SK-N-SH treated with all-trans-retinoic acid at 6 μM for 48 hours (cell line): ENCODE measurements around the gene HES6.

Source experiments
- ATAC-seq: fragments of 200-7000 bp; cut with Tn5 transposase; 3 replicates; pipeline ENCODE4 v1.9.1; 2020; ENCODE audit warnings: mild to moderate bottlenecking, moderate library complexity
- ARNTL ChIP-seq: fragments of 450-650 bp; formaldehyde crosslinking; IDR thresholded peaks from 2 replicates; pipeline ENCODE4 v1.5.0; 2020; ENCODE audit warnings: low read depth, mild to moderate bottlenecking, moderate library complexity, borderline replicate concordance
- BACH2 ChIP-seq: fragments of 250-450 bp; sonication (Bioruptor Pico); IDR thresholded peaks from 2 replicates; pipeline ENCODE4 v1.9.0; 2021; ENCODE audit warnings: mild to moderate bottlenecking, borderline replicate concordance
- CSDC2 ChIP-seq: fragments of 250-450 bp; sonication (Bioruptor Pico); IDR thresholded peaks from 2 replicates; pipeline ENCODE4 v1.5.0; 2020; ENCODE audit warnings: mild to moderate bottlenecking, moderate library complexity
- ESRRG ChIP-seq: fragments of 250-450 bp; sonication (Bioruptor Pico); IDR thresholded peaks from 2 replicates; pipeline ENCODE4 v1.6.1; 2021; ENCODE audit warnings: mild to moderate bottlenecking
- GLIS3 ChIP-seq: fragments of 250-450 bp; sonication (Bioruptor Pico); IDR thresholded peaks from 2 replicates; pipeline ENCODE4 v1.5.0; 2020; ENCODE audit warnings: mild to moderate bottlenecking, moderate library complexity
- ISL1 ChIP-seq: fragments of 250-450 bp; sonication (Bioruptor Pico); IDR thresholded peaks from 2 replicates; pipeline ENCODE4 v2.1.2; 2022; ENCODE audit warnings: mild to moderate bottlenecking, moderate library complexity
- OSR1 ChIP-seq: fragments of 250-450 bp; sonication (Bioruptor Pico); IDR thresholded peaks from 2 replicates; pipeline ENCODE4 v1.8.0; 2022; ENCODE audit warnings: moderate library complexity, mild to moderate bottlenecking, inconsistent platforms
- PPARA ChIP-seq: fragments of 250-450 bp; sonication (Bioruptor Pico); IDR thresholded peaks from 2 replicates; pipeline ENCODE4 v1.5.0; 2020; ENCODE audit warnings: mild to moderate bottlenecking, borderline replicate concordance
- RARB ChIP-seq: fragments of 250-450 bp; sonication (Bioruptor Pico); IDR thresholded peaks from 2 replicates; pipeline ENCODE4 v1.8.0; 2021; ENCODE audit warnings: mild to moderate bottlenecking, moderate library complexity
- SNAI2 ChIP-seq: fragments of 250-450 bp; sonication (Bioruptor Pico); IDR thresholded peaks from 2 replicates; pipeline ENCODE4 v1.5.0; 2020; ENCODE audit warnings: mild to moderate bottlenecking, moderate library complexity
- TCF4 ChIP-seq: fragments of 250-450 bp; sonication (Bioruptor Pico); IDR thresholded peaks from 2 replicates; pipeline ENCODE4 v1.8.0; 2021; ENCODE audit warnings: mild to moderate bottlenecking, moderate library complexity, borderline replicate concordance
- TOX ChIP-seq: fragments of 250-450 bp; sonication (Bioruptor Pico); IDR thresholded peaks from 2 replicates; pipeline ENCODE4 v1.8.0; 2021; ENCODE audit warnings: mild to moderate bottlenecking, moderate library complexity, borderline replicate concordance
- ZC3H10 ChIP-seq: fragments of 250-450 bp; sonication (Bioruptor Pico); IDR thresholded peaks from 2 replicates; pipeline ENCODE4 v1.5.1; 2021; ENCODE audit warnings: mild to moderate bottlenecking, moderate library complexity
- ZFP30 ChIP-seq: fragments of 450-650 bp; formaldehyde crosslinking; IDR thresholded peaks from 2 replicates; pipeline ENCODE4 v1.5.0; 2022; ENCODE audit warnings: mild to moderate bottlenecking, moderate library complexity
- ZNF565 ChIP-seq: fragments of 450-650 bp; formaldehyde crosslinking; conservative IDR thresholded peaks from 2 replicates; pipeline ENCODE4 v1.5.0; 2020; ENCODE audit warnings: low read depth, mild to moderate bottlenecking, moderate library complexity
- ZNF70 ChIP-seq: fragments of 450-650 bp; formaldehyde crosslinking; IDR thresholded peaks from 2 replicates; pipeline ENCODE4 v1.5.0; 2020; ENCODE audit warnings: mild to moderate bottlenecking, moderate library complexity
- ZNF8 ChIP-seq: fragments of 450-650 bp; formaldehyde crosslinking; IDR thresholded peaks from 2 replicates; pipeline ENCODE4 v1.5.0; 2020; ENCODE audit warnings: mild to moderate bottlenecking, moderate library complexity
- TF ChIP-seq, protein P1 (sequence below): fragments of 250-450 bp; sonication (Bioruptor Pico); IDR thresholded peaks from 2 replicates; pipeline ENCODE4 v1.5.0; 2020; ENCODE audit warnings: mild to moderate bottlenecking, moderate library complexity
- TF ChIP-seq, protein P2 (sequence below): fragments of 250-450 bp; sonication (Bioruptor Pico); IDR thresholded peaks from 2 replicates; pipeline ENCODE4 v1.8.0; 2020; ENCODE audit warnings: mild to moderate bottlenecking, moderate library complexity, borderline replicate concordance
- TF ChIP-seq, protein P3 (sequence below): fragments of 250-450 bp; sonication (Bioruptor Pico); IDR thresholded peaks from 2 replicates; pipeline ENCODE4 v1.8.0; 2021; ENCODE audit warnings: low read depth, mild to moderate bottlenecking, moderate library complexity, borderline replicate concordance
- TF ChIP-seq, protein P4 (sequence below): fragments of 250-450 bp; sonication (Bioruptor Pico); IDR thresholded peaks from 2 replicates; pipeline ENCODE4 v1.5.1; 2020; ENCODE audit warnings: low read depth, mild to moderate bottlenecking, moderate library complexity
- TF ChIP-seq, protein P5 (sequence below): fragments of 250-450 bp; sonication (Bioruptor Pico); IDR thresholded peaks from 2 replicates; pipeline ENCODE4 v1.5.1; 2021; ENCODE audit warnings: mild to moderate bottlenecking, moderate library complexity

The HES6 gene

DNA sequence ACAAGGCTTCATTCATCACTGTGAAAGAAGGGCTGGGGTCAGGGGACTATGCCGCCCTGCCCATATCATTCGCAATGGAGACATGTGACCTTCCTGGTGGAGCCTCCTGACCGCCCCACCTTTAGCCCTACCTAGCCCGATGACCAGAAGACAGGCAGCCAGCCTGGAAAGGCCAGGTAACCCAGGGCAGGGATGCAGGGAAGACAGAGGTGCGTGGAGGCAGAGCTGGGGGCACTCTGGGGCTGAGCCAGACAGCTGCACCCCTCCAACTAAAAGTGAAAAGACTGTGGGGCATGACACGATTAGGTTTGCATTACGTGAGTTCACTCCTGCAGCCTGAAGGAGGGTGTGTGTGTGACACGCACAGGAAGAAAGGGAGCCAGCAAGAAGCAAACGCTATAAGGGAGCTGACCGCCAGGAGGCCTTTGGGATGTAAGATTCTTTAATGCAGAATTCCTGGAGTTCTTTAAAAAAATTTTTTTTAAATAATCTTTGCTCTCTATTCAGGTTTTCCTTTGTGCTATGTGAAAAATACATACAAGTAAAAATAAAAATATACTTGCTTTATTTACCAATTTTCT lies 3.7 kb upstream of the HES6 start:
- TF ChIP-seq TOX (CRISPR knock-in tag) (no peak), ZNF70 (CRISPR knock-in tag) (no peak), PPARA (CRISPR knock-in tag) (no peak), SNAI2 (CRISPR knock-in tag) (no peak), ZFP30 (no peak), ARNTL (no peak), ESRRG (CRISPR knock-in tag) (no peak), ZNF8 (CRISPR knock-in tag) (no peak), TCF4 (CRISPR knock-in tag) (no peak), BACH2 (CRISPR knock-in tag) (no peak), GLIS3 (CRISPR knock-in tag) (no peak), RARB (CRISPR knock-in tag) (no peak)
- TF ChIP-seq, protein P1, sequence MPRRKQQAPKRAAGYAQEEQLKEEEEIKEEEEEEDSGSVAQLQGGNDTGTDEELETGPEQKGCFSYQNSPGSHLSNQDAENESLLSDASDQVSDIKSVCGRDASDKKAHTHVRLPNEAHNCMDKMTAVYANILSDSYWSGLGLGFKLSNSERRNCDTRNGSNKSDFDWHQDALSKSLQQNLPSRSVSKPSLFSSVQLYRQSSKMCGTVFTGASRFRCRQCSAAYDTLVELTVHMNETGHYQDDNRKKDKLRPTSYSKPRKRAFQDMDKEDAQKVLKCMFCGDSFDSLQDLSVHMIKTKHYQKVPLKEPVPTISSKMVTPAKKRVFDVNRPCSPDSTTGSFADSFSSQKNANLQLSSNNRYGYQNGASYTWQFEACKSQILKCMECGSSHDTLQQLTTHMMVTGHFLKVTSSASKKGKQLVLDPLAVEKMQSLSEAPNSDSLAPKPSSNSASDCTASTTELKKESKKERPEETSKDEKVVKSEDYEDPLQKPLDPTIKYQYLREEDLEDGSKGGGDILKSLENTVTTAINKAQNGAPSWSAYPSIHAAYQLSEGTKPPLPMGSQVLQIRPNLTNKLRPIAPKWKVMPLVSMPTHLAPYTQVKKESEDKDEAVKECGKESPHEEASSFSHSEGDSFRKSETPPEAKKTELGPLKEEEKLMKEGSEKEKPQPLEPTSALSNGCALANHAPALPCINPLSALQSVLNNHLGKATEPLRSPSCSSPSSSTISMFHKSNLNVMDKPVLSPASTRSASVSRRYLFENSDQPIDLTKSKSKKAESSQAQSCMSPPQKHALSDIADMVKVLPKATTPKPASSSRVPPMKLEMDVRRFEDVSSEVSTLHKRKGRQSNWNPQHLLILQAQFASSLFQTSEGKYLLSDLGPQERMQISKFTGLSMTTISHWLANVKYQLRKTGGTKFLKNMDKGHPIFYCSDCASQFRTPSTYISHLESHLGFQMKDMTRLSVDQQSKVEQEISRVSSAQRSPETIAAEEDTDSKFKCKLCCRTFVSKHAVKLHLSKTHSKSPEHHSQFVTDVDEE (CRISPR knock-in tag) = no peak
- TF ChIP-seq, protein P2, sequence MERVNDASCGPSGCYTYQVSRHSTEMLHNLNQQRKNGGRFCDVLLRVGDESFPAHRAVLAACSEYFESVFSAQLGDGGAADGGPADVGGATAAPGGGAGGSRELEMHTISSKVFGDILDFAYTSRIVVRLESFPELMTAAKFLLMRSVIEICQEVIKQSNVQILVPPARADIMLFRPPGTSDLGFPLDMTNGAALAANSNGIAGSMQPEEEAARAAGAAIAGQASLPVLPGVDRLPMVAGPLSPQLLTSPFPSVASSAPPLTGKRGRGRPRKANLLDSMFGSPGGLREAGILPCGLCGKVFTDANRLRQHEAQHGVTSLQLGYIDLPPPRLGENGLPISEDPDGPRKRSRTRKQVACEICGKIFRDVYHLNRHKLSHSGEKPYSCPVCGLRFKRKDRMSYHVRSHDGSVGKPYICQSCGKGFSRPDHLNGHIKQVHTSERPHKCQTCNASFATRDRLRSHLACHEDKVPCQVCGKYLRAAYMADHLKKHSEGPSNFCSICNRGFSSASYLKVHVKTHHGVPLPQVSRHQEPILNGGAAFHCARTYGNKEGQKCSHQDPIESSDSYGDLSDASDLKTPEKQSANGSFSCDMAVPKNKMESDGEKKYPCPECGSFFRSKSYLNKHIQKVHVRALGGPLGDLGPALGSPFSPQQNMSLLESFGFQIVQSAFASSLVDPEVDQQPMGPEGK (CRISPR knock-in tag) = no peak
- TF ChIP-seq, protein P3, sequence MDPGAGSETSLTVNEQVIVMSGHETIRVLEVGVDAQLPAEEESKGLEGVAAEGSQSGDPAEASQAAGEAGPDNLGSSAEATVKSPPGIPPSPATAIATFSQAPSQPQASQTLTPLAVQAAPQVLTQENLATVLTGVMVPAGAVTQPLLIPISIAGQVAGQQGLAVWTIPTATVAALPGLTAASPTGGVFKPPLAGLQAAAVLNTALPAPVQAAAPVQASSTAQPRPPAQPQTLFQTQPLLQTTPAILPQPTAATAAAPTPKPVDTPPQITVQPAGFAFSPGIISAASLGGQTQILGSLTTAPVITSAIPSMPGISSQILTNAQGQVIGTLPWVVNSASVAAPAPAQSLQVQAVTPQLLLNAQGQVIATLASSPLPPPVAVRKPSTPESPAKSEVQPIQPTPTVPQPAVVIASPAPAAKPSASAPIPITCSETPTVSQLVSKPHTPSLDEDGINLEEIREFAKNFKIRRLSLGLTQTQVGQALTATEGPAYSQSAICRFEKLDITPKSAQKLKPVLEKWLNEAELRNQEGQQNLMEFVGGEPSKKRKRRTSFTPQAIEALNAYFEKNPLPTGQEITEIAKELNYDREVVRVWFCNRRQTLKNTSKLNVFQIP (CRISPR knock-in tag) = no peak
- ATAC-seq = no peak

DNA sequence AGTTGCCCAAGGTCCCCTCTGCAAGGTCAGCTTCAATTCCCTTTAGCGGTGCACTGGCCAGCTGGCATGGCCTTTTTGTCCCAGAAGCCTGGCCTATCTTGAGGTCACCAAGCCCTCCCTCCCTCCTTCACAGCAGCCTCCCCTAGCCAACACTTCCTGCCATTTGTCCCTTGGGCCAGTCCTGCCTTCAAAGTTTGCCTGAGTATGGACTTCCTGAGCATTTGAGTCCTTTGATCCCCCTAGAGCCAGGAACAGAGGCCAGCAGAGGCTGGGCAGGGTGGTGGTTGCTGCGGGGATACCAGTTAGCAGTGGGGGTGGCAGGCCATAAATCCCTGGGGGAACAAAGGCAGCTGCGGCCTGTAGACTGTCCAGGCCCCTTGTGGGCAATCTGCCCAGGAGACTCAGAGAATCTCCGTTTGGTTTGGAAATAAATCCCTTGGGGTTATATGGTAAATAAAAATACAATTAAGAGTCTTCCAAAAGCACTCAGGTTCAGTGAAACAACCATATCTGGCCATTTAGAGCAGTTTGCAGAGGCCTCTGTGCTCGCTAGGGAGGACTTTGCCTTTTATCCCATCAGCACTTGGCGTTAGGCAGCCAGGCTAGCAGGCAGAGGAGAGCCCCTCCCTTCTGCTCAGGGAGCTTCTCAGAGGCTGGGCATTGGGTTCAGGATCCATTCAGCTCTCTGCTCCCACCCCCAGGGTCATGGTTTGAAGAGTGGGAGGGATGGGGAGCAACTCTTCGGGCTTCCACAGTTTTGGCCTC lies 3.1 kb upstream of the HES6 start:
- ATAC-seq = no peak
- TF ChIP-seq BACH2 (CRISPR knock-in tag) = no peak
- TF ChIP-seq CSDC2 = no peak
- no peak for TF ChIP-seq SNAI2 (CRISPR knock-in tag)
- TF ChIP-seq, protein P4, sequence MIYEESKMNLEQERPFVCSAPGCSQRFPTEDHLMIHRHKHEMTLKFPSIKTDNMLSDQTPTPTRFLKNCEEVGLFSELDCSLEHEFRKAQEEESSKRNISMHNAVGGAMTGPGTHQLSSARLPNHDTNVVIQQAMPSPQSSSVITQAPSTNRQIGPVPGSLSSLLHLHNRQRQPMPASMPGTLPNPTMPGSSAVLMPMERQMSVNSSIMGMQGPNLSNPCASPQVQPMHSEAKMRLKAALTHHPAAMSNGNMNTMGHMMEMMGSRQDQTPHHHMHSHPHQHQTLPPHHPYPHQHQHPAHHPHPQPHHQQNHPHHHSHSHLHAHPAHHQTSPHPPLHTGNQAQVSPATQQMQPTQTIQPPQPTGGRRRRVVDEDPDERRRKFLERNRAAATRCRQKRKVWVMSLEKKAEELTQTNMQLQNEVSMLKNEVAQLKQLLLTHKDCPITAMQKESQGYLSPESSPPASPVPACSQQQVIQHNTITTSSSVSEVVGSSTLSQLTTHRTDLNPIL (CRISPR knock-in tag) = no peak
- TF ChIP-seq ISL1 (CRISPR knock-in tag) = no peak
- TF ChIP-seq ZNF8 (CRISPR knock-in tag) = no peak
- TF ChIP-seq, protein P3 (CRISPR knock-in tag) = no peak

DNA sequence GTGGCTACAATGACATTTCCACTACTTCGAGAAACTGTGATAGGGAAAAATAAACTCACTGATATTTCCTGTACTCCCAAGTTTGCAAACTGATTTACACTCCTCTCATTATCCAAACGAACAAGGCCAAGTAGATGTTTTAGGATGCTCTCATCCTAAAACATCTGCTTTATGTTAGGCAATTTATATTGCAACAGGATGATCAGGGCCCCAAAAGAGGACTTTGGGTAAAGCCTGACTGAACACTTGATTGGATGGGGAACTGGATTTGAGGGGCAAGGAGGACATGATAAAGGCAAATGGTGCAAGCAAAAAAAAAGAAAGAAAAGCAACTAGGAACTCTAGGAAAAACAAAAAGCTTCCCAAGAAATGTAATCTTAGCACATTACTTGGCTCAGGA lies 2.1 kb upstream of the HES6 start:
- no peak for ATAC-seq
- TF ChIP-seq, protein P5, sequence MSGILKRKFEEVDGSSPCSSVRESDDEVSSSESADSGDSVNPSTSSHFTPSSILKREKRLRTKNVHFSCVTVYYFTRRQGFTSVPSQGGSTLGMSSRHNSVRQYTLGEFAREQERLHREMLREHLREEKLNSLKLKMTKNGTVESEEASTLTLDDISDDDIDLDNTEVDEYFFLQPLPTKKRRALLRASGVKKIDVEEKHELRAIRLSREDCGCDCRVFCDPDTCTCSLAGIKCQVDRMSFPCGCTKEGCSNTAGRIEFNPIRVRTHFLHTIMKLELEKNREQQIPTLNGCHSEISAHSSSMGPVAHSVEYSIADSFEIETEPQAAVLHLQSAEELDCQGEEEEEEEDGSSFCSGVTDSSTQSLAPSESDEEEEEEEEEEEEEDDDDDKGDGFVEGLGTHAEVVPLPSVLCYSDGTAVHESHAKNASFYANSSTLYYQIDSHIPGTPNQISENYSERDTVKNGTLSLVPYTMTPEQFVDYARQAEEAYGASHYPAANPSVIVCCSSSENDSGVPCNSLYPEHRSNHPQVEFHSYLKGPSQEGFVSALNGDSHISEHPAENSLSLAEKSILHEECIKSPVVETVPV (CRISPR knock-in tag) = no peak
- TF ChIP-seq GLIS3 (CRISPR knock-in tag) = no peak
- TF ChIP-seq ZNF70 (CRISPR knock-in tag) = no peak
- TF ChIP-seq ARNTL = no peak
- no peak for TF ChIP-seq ZC3H10
- TF ChIP-seq OSR1 (CRISPR knock-in tag) = no peak
- TF ChIP-seq, protein P4 (CRISPR knock-in tag) = no peak
- TF ChIP-seq PPARA (CRISPR knock-in tag) = no peak
- TF ChIP-seq CSDC2 = no peak
- TF ChIP-seq ISL1 (CRISPR knock-in tag) = no peak
- no peak for TF ChIP-seq BACH2 (CRISPR knock-in tag)
- no peak for TF ChIP-seq ZFP30
- no peak for TF ChIP-seq RARB (CRISPR knock-in tag)
- no peak for TF ChIP-seq ZNF565 (CRISPR knock-in tag)
- TF ChIP-seq ESRRG (CRISPR knock-in tag) = no peak
